Type B pancreatic cell (in vitro differentiated cells): ENCODE measurements around the gene UBTD2. TPM values are rescaled to one million over a fixed set of nuclear protein-coding genes. Genes with fewer than 3 reads are reported as not detected.

Source experiments
- DNase-seq: peaks from one replicate; pipeline ENCODE4 v3.0.0; 2021; ENCODE audit warnings: mixed read lengths; ENCODE audit not compliant: unreplicated experiment; ENCODE audit errors: extremely low spot score
- H3K27ac Mint-ChIP-seq: 2 replicates; pipeline ENCODE4 v1.8.0; 2021; ENCODE audit warnings: mild to moderate bottlenecking, mixed read lengths
- H3K27me3 Mint-ChIP-seq: 2 replicates; pipeline ENCODE4 v1.8.0; 2021; ENCODE audit warnings: mixed read lengths
- H3K36me3 Mint-ChIP-seq: 2 replicates; pipeline ENCODE4 v1.8.0; 2021; ENCODE audit warnings: mixed read lengths
- H3K4me1 Mint-ChIP-seq: one replicate; pipeline ENCODE4 v1.8.0; 2021; ENCODE audit warnings: mixed read lengths; ENCODE audit not compliant: unreplicated experiment
- H3K4me3 Mint-ChIP-seq: 2 replicates; pipeline ENCODE4 v1.8.0; 2021; ENCODE audit warnings: mild to moderate bottlenecking, mixed read lengths
- H3K9me3 Mint-ChIP-seq: 2 replicates; pipeline ENCODE4 v1.8.0; 2021; ENCODE audit warnings: mixed read lengths
- total RNA-seq: library from RNA; stranded (reverse); gene quantifications from 2 replicates; pipeline ENCODE4 v1.2.1, GENCODE V29; 2021; ENCODE audit warnings: low replicate concordance
- TF ChIP-seq, protein P1 (sequence below): fragments of 200-600 bp; sonication (generic); conservative IDR thresholded peaks from 2 replicates; pipeline ENCODE4 v1.5.0; 2021; ENCODE audit warnings: antibody characterized with exemption, mild to moderate bottlenecking

UBTD2 gene
- total RNA-seq, 1 donor from 2014 or later, result 47.2 TPM

DNA sequence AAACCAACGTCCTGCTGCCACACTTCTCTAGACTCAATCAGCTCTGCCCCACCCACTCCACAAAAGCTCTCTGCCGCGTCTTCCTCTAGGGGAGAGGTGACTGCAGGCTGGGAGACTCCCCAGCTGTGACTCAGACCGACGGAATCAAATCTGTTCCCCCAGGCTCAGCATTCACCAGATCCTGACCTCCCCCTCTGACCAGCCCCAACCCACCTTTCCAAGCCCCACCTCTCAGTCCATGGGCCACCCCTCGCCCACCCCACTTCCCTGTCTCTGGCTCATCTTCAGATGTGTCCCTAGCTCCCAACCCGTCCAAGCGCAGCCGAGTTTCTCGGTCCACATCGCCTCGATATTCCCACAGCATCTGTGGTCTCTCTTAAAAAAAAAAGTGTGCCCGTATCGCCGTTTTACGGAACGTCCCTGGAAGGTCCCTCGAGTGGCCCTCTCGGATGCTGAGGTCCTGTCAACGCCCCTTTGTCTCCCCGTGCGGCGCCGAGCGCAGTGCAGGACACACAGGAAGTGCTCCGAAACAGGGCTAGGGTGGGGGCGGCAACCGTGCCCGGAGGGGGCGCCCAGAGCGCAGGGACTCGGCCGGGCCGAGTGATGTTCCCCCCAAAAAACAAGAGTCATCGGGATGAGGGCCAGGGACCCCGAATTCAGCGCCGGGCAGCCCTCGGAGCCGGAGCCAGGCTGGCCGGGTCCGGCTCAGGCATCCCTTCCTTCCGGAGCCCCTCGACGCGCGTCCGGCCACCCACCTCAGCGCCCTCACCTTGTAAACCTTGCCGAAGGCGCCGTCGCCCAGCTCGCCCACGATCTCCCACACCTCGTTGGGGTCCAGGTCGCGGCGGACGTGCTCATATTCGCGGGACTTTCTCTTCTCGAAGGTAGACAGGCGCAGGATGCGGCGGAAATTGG is 96.2 kb downstream of the UBTD2 start:
- H3K27ac Mint-ChIP-seq, result peak overlapping the region; percentile 95
- H3K4me1 Mint-ChIP-seq, result peaks cover 11% of the 10 kb centered on the region
- H3K9me3 Mint-ChIP-seq, result no peaks in the 10 kb centered on the region
- H3K36me3 Mint-ChIP-seq, result no peaks in the 10 kb centered on the region
- no peak for DNase-seq
- H3K27me3 Mint-ChIP-seq, result peaks cover 21% of the 10 kb centered on the region
- peak overlapping the region; percentile 96 for H3K4me3 Mint-ChIP-seq
- TF ChIP-seq, protein P1, sequence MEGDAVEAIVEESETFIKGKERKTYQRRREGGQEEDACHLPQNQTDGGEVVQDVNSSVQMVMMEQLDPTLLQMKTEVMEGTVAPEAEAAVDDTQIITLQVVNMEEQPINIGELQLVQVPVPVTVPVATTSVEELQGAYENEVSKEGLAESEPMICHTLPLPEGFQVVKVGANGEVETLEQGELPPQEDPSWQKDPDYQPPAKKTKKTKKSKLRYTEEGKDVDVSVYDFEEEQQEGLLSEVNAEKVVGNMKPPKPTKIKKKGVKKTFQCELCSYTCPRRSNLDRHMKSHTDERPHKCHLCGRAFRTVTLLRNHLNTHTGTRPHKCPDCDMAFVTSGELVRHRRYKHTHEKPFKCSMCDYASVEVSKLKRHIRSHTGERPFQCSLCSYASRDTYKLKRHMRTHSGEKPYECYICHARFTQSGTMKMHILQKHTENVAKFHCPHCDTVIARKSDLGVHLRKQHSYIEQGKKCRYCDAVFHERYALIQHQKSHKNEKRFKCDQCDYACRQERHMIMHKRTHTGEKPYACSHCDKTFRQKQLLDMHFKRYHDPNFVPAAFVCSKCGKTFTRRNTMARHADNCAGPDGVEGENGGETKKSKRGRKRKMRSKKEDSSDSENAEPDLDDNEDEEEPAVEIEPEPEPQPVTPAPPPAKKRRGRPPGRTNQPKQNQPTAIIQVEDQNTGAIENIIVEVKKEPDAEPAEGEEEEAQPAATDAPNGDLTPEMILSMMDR, result no peak

DNA sequence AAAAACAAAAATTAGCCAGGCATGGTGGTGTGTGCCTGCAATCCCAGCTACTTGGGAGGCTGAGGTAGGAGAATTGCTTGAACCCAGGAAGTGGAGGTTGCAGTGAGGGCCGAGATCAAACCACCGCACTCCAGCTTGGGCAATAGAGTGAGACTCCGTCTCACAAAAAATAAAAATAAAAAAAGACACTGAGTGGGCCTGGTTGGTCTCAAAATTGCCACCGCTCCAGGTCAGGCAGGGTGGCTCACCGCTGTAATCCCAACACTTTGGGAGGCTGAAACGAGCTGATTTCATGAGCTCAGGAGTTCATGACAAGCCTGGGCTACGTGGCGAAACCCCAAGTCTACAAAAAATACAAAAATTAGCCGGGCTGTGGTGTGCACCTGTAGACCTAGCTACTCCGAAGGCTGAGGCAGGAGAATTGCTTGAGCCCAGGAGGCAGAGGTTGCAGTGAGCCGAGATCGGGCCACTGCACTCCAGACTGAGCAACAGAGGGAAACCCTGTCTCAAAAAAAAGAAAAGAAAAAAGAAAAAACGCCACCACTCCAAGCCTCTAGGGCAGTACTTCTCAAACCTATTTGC is 97.4 kb downstream of the UBTD2 start:
- peaks cover 11% of the 10 kb centered on the region for H3K4me1 Mint-ChIP-seq
- TF ChIP-seq, protein P1, result no peak
- H3K4me3 Mint-ChIP-seq, result peak overlapping the region; percentile 96
- no peak for DNase-seq
- no peaks in the 10 kb centered on the region for H3K36me3 Mint-ChIP-seq
- H3K27me3 Mint-ChIP-seq, result peaks cover 21% of the 10 kb centered on the region
- H3K9me3 Mint-ChIP-seq, result no peaks in the 10 kb centered on the region
- H3K27ac Mint-ChIP-seq, result no peak overlapping the region

DNA sequence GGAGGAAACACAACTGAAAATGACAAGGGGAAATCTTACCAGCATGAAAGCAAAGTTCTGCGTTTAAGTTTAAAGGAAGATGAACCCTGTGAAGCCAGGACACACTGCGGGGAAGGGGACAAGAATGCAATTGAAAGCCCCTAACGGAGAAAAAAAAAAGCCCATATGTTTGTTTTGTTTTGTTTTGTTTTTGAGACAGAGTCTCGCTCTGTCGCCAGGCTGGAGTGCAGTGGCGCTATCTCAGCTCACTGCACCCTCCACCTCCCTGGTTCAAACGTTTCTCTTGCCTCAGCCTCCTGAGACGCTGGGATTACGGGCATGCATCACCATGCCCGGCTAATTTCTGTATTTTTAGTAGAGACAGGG is 98.5 kb downstream of the UBTD2 start:
- Mint-ChIP-seq H3K9me3 (no peaks in the 10 kb centered on the region), H3K4me1 (peaks cover 11% of the 10 kb centered on the region), H3K27ac (no peak overlapping the region), H3K27me3 (peaks cover 19% of the 10 kb centered on the region), H3K4me3 (peak overlapping the region; percentile 26), H3K36me3 (peaks cover 4% of the 10 kb centered on the region)
- no peak for DNase-seq
- TF ChIP-seq, protein P1, result no peak

DNA sequence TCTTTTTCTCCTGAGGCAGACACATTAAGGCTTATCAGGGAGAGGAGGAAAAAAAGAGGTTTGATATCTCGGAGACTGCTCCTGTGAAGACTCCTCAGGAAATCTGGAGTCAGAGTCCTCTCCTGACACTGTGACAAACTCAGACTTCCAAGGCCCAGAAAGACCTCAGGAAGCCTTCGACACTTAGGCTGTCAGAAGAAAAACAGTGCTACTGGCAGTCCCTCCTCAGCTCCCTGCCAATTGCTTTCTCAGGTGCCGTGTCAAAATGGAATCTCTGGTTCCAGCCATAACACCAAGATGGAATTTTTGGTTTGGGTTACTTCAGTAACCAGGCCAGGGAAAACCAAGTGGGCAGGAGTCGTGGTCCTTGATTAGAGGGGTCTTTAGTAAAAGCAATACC is 99.7 kb downstream of the UBTD2 start:
- peaks cover 6% of the 10 kb centered on the region for H3K4me1 Mint-ChIP-seq
- H3K9me3 Mint-ChIP-seq, result no peaks in the 10 kb centered on the region
- H3K27me3 Mint-ChIP-seq, result peaks cover 7% of the 10 kb centered on the region
- TF ChIP-seq, protein P1, result no peak
- peaks cover 4% of the 10 kb centered on the region for H3K36me3 Mint-ChIP-seq
- DNase-seq, result no peak
- no peak overlapping the region for H3K27ac Mint-ChIP-seq
- no peak overlapping the region for H3K4me3 Mint-ChIP-seq

GRCh38 chr5:172182291-172182690 is 101.3 kb downstream of the UBTD2 start:
- Mint-ChIP-seq H3K36me3 (peaks cover 4% of the 10 kb centered on the region), H3K4me1 (peaks cover 8% of the 10 kb centered on the region), H3K4me3 (no peak overlapping the region), H3K27ac (no peak overlapping the region), H3K27me3 (peaks cover 4% of the 10 kb centered on the region), H3K9me3 (no peaks in the 10 kb centered on the region)
- DNase-seq, result no peak
- TF ChIP-seq, protein P1, result no peak
